ENCODE results near the gene ZBTB16.

DNA sequence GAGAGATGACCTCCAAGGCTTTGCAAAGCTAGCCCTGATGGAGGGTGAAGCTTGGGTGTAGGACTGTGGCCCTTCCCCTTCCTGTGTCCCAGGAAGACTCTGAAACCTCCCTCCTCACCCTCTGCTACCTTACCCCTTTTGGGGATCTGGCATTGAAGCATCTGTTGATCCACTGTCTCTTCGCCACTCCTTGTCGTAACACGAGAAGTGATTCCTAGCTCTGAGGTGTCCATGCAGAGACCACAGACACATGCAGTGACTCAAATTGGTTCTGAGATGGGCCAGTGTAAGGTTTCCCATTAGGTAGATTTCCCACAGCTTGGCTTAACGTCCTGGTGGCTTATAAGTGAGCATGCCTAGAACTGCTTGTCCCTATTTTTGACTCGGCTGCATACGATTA is 101.4 kb downstream of the ZBTB16 start:
- TF ChIP-seq, protein P1, sequence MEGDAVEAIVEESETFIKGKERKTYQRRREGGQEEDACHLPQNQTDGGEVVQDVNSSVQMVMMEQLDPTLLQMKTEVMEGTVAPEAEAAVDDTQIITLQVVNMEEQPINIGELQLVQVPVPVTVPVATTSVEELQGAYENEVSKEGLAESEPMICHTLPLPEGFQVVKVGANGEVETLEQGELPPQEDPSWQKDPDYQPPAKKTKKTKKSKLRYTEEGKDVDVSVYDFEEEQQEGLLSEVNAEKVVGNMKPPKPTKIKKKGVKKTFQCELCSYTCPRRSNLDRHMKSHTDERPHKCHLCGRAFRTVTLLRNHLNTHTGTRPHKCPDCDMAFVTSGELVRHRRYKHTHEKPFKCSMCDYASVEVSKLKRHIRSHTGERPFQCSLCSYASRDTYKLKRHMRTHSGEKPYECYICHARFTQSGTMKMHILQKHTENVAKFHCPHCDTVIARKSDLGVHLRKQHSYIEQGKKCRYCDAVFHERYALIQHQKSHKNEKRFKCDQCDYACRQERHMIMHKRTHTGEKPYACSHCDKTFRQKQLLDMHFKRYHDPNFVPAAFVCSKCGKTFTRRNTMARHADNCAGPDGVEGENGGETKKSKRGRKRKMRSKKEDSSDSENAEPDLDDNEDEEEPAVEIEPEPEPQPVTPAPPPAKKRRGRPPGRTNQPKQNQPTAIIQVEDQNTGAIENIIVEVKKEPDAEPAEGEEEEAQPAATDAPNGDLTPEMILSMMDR (conservative IDR thresholded peaks at IDR 0.05; ENCODE audit: low read depth in 2 of 2): no peak
- TF ChIP-seq EZH2 (IDR thresholded peaks at IDR 0.05; ENCODE audit: low read depth, unreplicated experiment) (no peak), CREB1 (CRISPR knock-in tag; IDR thresholded peaks at IDR 0.05; ENCODE audit: low read depth) (no peak), EZH2phosphoT487 (IDR thresholded peaks at IDR 0.05; ENCODE audit: unreplicated experiment) (no peak), POLR2AphosphoS5 (IDR thresholded peaks at IDR 0.05; ENCODE audit: low read depth) (no peak), JUNB (IDR thresholded peaks at IDR 0.05; ENCODE audit: unreplicated experiment) (no peak), STAT1 (IDR thresholded peaks at IDR 0.05; ENCODE audit: unreplicated experiment) (no peak), ZNF114 (CRISPR knock-in tag; IDR thresholded peaks at IDR 0.05) (no peak), ZNF331 (CRISPR knock-in tag; IDR thresholded peaks at IDR 0.05; ENCODE audit: low read depth) (no peak)
- TF ChIP-seq, protein P2, sequence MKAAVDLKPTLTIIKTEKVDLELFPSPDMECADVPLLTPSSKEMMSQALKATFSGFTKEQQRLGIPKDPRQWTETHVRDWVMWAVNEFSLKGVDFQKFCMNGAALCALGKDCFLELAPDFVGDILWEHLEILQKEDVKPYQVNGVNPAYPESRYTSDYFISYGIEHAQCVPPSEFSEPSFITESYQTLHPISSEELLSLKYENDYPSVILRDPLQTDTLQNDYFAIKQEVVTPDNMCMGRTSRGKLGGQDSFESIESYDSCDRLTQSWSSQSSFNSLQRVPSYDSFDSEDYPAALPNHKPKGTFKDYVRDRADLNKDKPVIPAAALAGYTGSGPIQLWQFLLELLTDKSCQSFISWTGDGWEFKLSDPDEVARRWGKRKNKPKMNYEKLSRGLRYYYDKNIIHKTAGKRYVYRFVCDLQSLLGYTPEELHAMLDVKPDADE (IDR thresholded peaks at IDR 0.05): no peak
- TF ChIP-seq, protein P3, sequence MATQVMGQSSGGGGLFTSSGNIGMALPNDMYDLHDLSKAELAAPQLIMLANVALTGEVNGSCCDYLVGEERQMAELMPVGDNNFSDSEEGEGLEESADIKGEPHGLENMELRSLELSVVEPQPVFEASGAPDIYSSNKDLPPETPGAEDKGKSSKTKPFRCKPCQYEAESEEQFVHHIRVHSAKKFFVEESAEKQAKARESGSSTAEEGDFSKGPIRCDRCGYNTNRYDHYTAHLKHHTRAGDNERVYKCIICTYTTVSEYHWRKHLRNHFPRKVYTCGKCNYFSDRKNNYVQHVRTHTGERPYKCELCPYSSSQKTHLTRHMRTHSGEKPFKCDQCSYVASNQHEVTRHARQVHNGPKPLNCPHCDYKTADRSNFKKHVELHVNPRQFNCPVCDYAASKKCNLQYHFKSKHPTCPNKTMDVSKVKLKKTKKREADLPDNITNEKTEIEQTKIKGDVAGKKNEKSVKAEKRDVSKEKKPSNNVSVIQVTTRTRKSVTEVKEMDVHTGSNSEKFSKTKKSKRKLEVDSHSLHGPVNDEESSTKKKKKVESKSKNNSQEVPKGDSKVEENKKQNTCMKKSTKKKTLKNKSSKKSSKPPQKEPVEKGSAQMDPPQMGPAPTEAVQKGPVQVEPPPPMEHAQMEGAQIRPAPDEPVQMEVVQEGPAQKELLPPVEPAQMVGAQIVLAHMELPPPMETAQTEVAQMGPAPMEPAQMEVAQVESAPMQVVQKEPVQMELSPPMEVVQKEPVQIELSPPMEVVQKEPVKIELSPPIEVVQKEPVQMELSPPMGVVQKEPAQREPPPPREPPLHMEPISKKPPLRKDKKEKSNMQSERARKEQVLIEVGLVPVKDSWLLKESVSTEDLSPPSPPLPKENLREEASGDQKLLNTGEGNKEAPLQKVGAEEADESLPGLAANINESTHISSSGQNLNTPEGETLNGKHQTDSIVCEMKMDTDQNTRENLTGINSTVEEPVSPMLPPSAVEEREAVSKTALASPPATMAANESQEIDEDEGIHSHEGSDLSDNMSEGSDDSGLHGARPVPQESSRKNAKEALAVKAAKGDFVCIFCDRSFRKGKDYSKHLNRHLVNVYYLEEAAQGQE (IDR thresholded peaks at IDR 0.05; ENCODE audit: unreplicated experiment): no peak
- TF ChIP-seq, protein P4, sequence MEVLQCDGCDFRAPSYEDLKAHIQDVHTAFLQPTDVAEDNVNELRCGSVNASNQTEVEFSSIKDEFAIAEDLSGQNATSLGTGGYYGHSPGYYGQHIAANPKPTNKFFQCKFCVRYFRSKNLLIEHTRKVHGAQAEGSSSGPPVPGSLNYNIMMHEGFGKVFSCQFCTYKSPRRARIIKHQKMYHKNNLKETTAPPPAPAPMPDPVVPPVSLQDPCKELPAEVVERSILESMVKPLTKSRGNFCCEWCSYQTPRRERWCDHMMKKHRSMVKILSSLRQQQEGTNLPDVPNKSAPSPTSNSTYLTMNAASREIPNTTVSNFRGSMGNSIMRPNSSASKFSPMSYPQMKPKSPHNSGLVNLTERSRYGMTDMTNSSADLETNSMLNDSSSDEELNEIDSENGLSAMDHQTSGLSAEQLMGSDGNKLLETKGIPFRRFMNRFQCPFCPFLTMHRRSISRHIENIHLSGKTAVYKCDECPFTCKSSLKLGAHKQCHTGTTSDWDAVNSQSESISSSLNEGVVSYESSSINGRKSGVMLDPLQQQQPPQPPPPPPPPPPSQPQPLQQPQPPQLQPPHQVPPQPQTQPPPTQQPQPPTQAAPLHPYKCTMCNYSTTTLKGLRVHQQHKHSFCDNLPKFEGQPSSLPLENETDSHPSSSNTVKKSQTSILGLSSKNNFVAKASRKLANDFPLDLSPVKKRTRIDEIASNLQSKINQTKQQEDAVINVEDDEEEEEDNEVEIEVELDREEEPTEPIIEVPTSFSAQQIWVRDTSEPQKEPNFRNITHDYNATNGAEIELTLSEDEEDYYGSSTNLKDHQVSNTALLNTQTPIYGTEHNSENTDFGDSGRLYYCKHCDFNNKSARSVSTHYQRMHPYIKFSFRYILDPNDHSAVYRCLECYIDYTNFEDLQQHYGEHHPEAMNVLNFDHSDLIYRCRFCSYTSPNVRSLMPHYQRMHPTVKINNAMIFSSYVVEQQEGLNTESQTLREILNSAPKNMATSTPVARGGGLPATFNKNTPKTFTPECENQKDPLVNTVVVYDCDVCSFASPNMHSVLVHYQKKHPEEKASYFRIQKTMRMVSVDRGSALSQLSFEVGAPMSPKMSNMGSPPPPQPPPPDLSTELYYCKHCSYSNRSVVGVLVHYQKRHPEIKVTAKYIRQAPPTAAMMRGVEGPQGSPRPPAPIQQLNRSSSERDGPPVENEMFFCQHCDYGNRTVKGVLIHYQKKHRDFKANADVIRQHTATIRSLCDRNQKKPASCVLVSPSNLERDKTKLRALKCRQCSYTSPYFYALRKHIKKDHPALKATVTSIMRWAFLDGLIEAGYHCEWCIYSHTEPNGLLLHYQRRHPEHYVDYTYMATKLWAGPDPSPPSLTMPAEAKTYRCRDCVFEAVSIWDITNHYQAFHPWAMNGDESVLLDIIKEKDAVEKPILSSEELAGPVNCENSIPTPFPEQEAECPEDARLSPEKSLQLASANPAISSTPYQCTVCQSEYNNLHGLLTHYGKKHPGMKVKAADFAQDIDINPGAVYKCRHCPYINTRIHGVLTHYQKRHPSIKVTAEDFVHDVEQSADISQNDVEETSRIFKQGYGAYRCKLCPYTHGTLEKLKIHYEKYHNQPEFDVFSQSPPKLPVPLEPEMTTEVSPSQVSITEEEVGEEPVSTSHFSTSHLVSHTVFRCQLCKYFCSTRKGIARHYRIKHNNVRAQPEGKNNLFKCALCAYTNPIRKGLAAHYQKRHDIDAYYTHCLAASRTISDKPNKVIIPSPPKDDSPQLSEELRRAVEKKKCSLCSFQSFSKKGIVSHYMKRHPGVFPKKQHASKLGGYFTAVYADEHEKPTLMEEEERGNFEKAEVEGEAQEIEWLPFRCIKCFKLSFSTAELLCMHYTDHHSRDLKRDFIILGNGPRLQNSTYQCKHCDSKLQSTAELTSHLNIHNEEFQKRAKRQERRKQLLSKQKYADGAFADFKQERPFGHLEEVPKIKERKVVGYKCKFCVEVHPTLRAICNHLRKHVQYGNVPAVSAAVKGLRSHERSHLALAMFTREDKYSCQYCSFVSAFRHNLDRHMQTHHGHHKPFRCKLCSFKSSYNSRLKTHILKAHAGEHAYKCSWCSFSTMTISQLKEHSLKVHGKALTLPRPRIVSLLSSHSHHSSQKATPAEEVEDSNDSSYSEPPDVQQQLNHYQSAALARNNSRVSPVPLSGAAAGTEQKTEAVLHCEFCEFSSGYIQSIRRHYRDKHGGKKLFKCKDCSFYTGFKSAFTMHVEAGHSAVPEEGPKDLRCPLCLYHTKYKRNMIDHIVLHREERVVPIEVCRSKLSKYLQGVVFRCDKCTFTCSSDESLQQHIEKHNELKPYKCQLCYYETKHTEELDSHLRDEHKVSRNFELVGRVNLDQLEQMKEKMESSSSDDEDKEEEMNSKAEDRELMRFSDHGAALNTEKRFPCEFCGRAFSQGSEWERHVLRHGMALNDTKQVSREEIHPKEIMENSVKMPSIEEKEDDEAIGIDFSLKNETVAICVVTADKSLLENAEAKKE (CRISPR knock-in tag; IDR thresholded peaks at IDR 0.05): no peak

Data from GM23338 (cell line).